GM12873 (cell line): ENCODE measurements around the gene ALOX15B.

Experiments used
- CTCF ChIP-seq: IDR thresholded peaks from 2 replicates; pipeline ENCODE4 v1.5.1; 2012; ENCODE audit warnings: low read depth, mild to moderate bottlenecking, moderate library complexity, low read length, control low read depth; ENCODE audit not compliant: insufficient read depth; ENCODE audit errors: missing control alignments

ALOX15B gene

GRCh38 chr17:8095361-8095760 is 56.5 kb downstream of the ALOX15B start:
- TF ChIP-seq CTCF, result no peak

DNA sequence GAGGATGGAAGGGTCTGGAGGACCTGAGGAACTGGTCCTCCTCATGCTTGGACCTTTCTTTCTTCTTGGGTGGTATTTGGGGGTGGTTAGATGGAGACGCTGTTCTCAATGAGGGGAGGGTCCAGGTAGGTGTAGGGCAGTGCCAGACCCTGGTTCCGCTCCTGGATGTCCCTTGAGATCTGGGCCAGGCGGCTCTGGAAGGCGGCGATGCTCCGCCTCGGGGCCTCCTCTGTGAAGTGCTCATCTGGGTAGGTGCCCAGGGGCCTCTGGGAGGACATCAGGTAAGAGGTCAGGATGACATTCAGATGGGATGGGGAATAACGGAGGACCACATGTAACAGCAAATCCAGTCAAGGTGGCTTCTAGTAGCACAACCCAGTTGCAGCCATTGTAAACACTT is 57.7 kb downstream of the ALOX15B start:
- no peak for TF ChIP-seq CTCF
